Liver (tissue), 9 donors: ENCODE data around the gene GMEB1. TPM values are rescaled to one million over a fixed set of nuclear protein-coding genes. Genes with fewer than 3 reads are reported as not detected.

Source experiments
- DNase-seq: peaks from one replicate; pipeline ENCODE4 v3.0.0-alpha.2; 2017; ENCODE audit warnings: low spot score
- H3K27ac ChIP-seq, 2 donors: one replicate each; pipeline ENCODE4 v1.7.0; 2013; ENCODE audit warnings: inconsistent platforms in 2 of 2, low read length in 2 of 2, control low read depth in 1 of 2, low read depth in 1 of 2, mild to moderate bottlenecking in 1 of 2
- H3K27me3 ChIP-seq, 4 donors: one replicate each; pipeline versions ENCODE4 v1.6.1 to v1.7.0; 2013; ENCODE audit warnings: low read length in 3 of 4, inconsistent platforms in 1 of 4, mild to moderate bottlenecking in 1 of 4, moderate library complexity in 1 of 4; ENCODE audit not compliant: control insufficient read depth in 4 of 4, insufficient read depth in 4 of 4
- H3K36me3 ChIP-seq, 4 donors: one replicate each; pipeline versions ENCODE4 v1.6.1 to v1.7.0; 2013; ENCODE audit warnings: low read length in 3 of 4, mild to moderate bottlenecking in 3 of 4, low read depth in 1 of 4, moderate library complexity in 1 of 4; ENCODE audit not compliant: control insufficient read depth in 4 of 4, insufficient read depth in 3 of 4
- H3K4me1 ChIP-seq, 4 donors: one replicate each; pipeline versions ENCODE4 v1.6.1 to v1.7.0; 2013; ENCODE audit warnings: low read length in 3 of 4, mild to moderate bottlenecking in 3 of 4, moderate library complexity in 1 of 4; ENCODE audit not compliant: control insufficient read depth in 4 of 4, insufficient read depth in 4 of 4
- H3K4me3 ChIP-seq, 3 donors: one replicate each; pipeline versions ENCODE4 v1.6.1 to v1.7.0; 2013; ENCODE audit warnings: low read length in 3 of 3, control low read depth in 1 of 3, low read depth in 1 of 3, mild to moderate bottlenecking in 1 of 3
- H3K9ac ChIP-seq, 2 donors: one replicate each; pipeline ENCODE4 v1.7.0; 2013; ENCODE audit warnings: low read length in 2 of 2, mild to moderate bottlenecking in 2 of 2, moderate library complexity in 2 of 2, control low read depth in 1 of 2, low read depth in 1 of 2
- H3K9me3 ChIP-seq, 4 donors: one replicate each; pipeline versions ENCODE4 v1.6.1 to v1.7.0; 2013; ENCODE audit warnings: low read length in 3 of 4; ENCODE audit not compliant: control insufficient read depth in 4 of 4
- ATF3 ChIP-seq: IDR thresholded peaks from 2 replicates; pipeline ENCODE4 v1.6.1; 2016; ENCODE audit warnings: antibody characterized with exemption
- EGR1 ChIP-seq, 2 donors: IDR thresholded peaks; 2 replicates each; pipeline ENCODE4 v1.6.1; 2016 to 2018; ENCODE audit warnings: antibody characterized with exemption in 2 of 2, low read depth in 2 of 2
- FOXA1 ChIP-seq: IDR thresholded peaks from 2 replicates; pipeline ENCODE4 v1.6.1; 2016; ENCODE audit warnings: antibody characterized with exemption
- FOXA2 ChIP-seq: IDR thresholded peaks from 2 replicates; pipeline ENCODE4 v1.6.1; 2016; ENCODE audit warnings: antibody characterized with exemption
- GABPA ChIP-seq, 2 donors: IDR thresholded peaks in 1 of 2; conservative IDR thresholded peaks in 1 of 2; 2 replicates each; pipeline ENCODE4 v1.6.1; 2016; ENCODE audit warnings: antibody characterized with exemption in 2 of 2, mild to moderate bottlenecking in 1 of 2, moderate library complexity in 1 of 2
- HNF4A ChIP-seq, 2 donors: conservative IDR thresholded peaks; 2 replicates each; pipeline ENCODE4 v1.6.1; 2016; ENCODE audit warnings: antibody characterized with exemption in 2 of 2, mild to moderate bottlenecking in 2 of 2
- HNF4G ChIP-seq: IDR thresholded peaks from 2 replicates; pipeline ENCODE4 v1.6.1; 2016; ENCODE audit warnings: antibody characterized with exemption
- JUND ChIP-seq, 2 donors: IDR thresholded peaks; 2 replicates each; pipeline ENCODE4 v1.6.1; 2016; ENCODE audit warnings: antibody characterized with exemption in 2 of 2
- MAX ChIP-seq: IDR thresholded peaks from 2 replicates; pipeline ENCODE4 v1.6.1; 2016; ENCODE audit warnings: antibody characterized with exemption
- NR2F2 ChIP-seq: IDR thresholded peaks from 2 replicates; pipeline ENCODE4 v1.6.1; 2016; ENCODE audit warnings: antibody characterized with exemption
- RAD21 ChIP-seq, 2 donors: IDR thresholded peaks; 2 replicates each; pipeline ENCODE4 v1.6.1; 2016; ENCODE audit warnings: antibody characterized with exemption in 2 of 2, mild to moderate bottlenecking in 2 of 2
- REST ChIP-seq: IDR thresholded peaks from 2 replicates; pipeline ENCODE4 v1.6.1; 2016; ENCODE audit warnings: antibody characterized with exemption, mild to moderate bottlenecking
- RXRA ChIP-seq, 2 donors: IDR thresholded peaks; 2 replicates each; pipeline ENCODE4 v1.6.1; 2017 to 2018; ENCODE audit warnings: antibody characterized with exemption in 2 of 2, mild to moderate bottlenecking in 1 of 2
- SP1 ChIP-seq: IDR thresholded peaks from 2 replicates; pipeline ENCODE4 v1.6.1; 2018; ENCODE audit warnings: antibody characterized with exemption, mild to moderate bottlenecking
- TAF1 ChIP-seq: conservative IDR thresholded peaks from 2 replicates; pipeline ENCODE4 v1.6.1; 2016; ENCODE audit warnings: antibody characterized with exemption, mild to moderate bottlenecking
- YY1 ChIP-seq: IDR thresholded peaks from 2 replicates; pipeline ENCODE4 v1.6.1; 2016; ENCODE audit warnings: antibody characterized with exemption, mild to moderate bottlenecking
- WGBS: extraction: QIAGEN DNeasy Blood & Tissue Kit; methylation state at CpG from one replicate; pipeline ENCODE4 v1.1.7; 2013; 5-methylcytosine and 5-hydroxymethylcytosine counted together
- polyA plus RNA-seq, 2 donors: library from polyadenylated mRNA; stranded (reverse) in 1 of 2; unstranded in 1 of 2; fragments of 200-250 nt in 1 of 2; fragments of >200 nt in 1 of 2; fragmentation: Nextera tagmentation in 1 of 2; extraction: Ambion mirVana in 1 of 2; gene quantifications; one replicate each; pipeline versions ENCODE4 v1.2.1 to v1.2.3, GENCODE V29; 2013 to 2015
- total RNA-seq, 2 donors: library from RNA; depleted of rRNA; stranded (reverse); fragments of >200 nt; gene quantifications; one replicate each; pipeline ENCODE4 v1.2.3, GENCODE V29; 2014
- TF ChIP-seq, protein P1 (sequence below): fragments of 150-350 bp; IDR thresholded peaks from 2 replicates; pipeline ENCODE4 v1.5.1; 2017; ENCODE audit warnings: improper control_type of control experiment, low read depth, low read length; ENCODE audit not compliant: missing input control
- TF ChIP-seq, protein P2 (sequence below): IDR thresholded peaks from 2 replicates; pipeline ENCODE4 v1.6.1; 2016; ENCODE audit warnings: antibody characterized with exemption
- donor health status: healthy.
- donor health status: healthy.
- donor health status: healthy.
- donor health status: healthy.
- donor health status: healthy.

Gene GMEB1
- total and polyA plus RNA-seq, 4 donors = 1.8 to 6.1 (median 3.8) TPM

- H3K9ac ChIP-seq = peak overlapping the region; percentile 96 to 97
- peak; percentile 63 for DNase-seq
- peak overlapping the region; percentile 76 to 96 (median 96) for H3K4me3 ChIP-seq
- H3K4me1 ChIP-seq = peaks cover 0 to 13% (median 9%) of the 10 kb centered on the region in 4 donors
- TF ChIP-seq FOXA2 (no peak), YY1 (no peak), HNF4G (no peak), GABPA (IDR thresholded peaks at IDR 0.05 in 1 of 2, conservative IDR thresholded peaks at IDR 0.05 in 1 of 2) (no peak), RAD21 (IDR thresholded peaks at IDR 0.05) (no peak), HNF4A (conservative IDR thresholded peaks at IDR 0.05) (no peak), JUND (IDR thresholded peaks at IDR 0.05) (no peak), FOXA1 (no peak), SP1 (no peak), MAX (no peak), ATF3 (no peak), RXRA (IDR thresholded peaks at IDR 0.05) (no peak), TAF1 (no peak), REST (no peak), EGR1 (IDR thresholded peaks at IDR 0.05; ENCODE audit: low read depth in 2 of 2) (no peak), NR2F2 (no peak)
- TF ChIP-seq, protein P1, sequence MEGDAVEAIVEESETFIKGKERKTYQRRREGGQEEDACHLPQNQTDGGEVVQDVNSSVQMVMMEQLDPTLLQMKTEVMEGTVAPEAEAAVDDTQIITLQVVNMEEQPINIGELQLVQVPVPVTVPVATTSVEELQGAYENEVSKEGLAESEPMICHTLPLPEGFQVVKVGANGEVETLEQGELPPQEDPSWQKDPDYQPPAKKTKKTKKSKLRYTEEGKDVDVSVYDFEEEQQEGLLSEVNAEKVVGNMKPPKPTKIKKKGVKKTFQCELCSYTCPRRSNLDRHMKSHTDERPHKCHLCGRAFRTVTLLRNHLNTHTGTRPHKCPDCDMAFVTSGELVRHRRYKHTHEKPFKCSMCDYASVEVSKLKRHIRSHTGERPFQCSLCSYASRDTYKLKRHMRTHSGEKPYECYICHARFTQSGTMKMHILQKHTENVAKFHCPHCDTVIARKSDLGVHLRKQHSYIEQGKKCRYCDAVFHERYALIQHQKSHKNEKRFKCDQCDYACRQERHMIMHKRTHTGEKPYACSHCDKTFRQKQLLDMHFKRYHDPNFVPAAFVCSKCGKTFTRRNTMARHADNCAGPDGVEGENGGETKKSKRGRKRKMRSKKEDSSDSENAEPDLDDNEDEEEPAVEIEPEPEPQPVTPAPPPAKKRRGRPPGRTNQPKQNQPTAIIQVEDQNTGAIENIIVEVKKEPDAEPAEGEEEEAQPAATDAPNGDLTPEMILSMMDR = no peak
- TF ChIP-seq, protein P2, sequence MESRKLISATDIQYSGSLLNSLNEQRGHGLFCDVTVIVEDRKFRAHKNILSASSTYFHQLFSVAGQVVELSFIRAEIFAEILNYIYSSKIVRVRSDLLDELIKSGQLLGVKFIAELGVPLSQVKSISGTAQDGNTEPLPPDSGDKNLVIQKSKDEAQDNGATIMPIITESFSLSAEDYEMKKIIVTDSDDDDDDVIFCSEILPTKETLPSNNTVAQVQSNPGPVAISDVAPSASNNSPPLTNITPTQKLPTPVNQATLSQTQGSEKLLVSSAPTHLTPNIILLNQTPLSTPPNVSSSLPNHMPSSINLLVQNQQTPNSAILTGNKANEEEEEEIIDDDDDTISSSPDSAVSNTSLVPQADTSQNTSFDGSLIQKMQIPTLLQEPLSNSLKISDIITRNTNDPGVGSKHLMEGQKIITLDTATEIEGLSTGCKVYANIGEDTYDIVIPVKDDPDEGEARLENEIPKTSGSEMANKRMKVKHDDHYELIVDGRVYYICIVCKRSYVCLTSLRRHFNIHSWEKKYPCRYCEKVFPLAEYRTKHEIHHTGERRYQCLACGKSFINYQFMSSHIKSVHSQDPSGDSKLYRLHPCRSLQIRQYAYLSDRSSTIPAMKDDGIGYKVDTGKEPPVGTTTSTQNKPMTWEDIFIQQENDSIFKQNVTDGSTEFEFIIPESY = no peak
- no peaks in the 10 kb centered on the region for H3K27me3 ChIP-seq
- H3K9me3 ChIP-seq = no peaks in the 10 kb centered on the region
- no peaks in the 10 kb centered on the region for H3K36me3 ChIP-seq
- WGBS = under 1% methylated on average over 63 of the region's 63 CpGs
- H3K27ac ChIP-seq = peak overlapping the region; percentile 88 to 95
Measured at GRCh38 chr1:28668956-28669723, 556 bp downstream of the GMEB1 start.
